HepG2 (cell line): Measurements from ENCODE around the gene PDZD4. TPM values are rescaled to one million over a fixed set of nuclear protein-coding genes. Genes with fewer than 3 reads are reported as not detected.

Experiments used
- DR1 ChIP-seq: sonication (generic); formaldehyde crosslinking; IDR thresholded peaks from 2 replicates; pipeline ENCODE4 v1.8.0; 2021; ENCODE audit warnings: mild to moderate bottlenecking, missing genetic modification reagents, inconsistent platforms
- HMGA1 ChIP-seq: sonication (generic); formaldehyde crosslinking; conservative IDR thresholded peaks from 2 replicates; pipeline ENCODE4 v1.4.0; 2020; ENCODE audit warnings: missing genetic modification reagents
- NPAS2 ChIP-seq: sonication (generic); formaldehyde crosslinking; IDR thresholded peaks from 2 replicates; pipeline ENCODE4 v1.8.0; 2022; ENCODE audit warnings: mild to moderate bottlenecking, missing genetic modification reagents, borderline replicate concordance
- SALL1 ChIP-seq: sonication (generic); formaldehyde crosslinking; IDR thresholded peaks from 2 replicates; pipeline ENCODE4 v1.8.0; 2022; ENCODE audit warnings: mild to moderate bottlenecking, missing genetic modification reagents
- SP4 ChIP-seq: sonication (generic); formaldehyde crosslinking; IDR thresholded peaks from 2 replicates; pipeline ENCODE4 v1.8.1; 2023; ENCODE audit warnings: mild to moderate bottlenecking, missing genetic modification reagents
- STAG1 ChIP-seq: sonication (generic); formaldehyde crosslinking; IDR thresholded peaks from 2 replicates; pipeline ENCODE4 v1.4.0; 2020; ENCODE audit warnings: missing genetic modification reagents
- WIZ ChIP-seq: sonication (generic); formaldehyde crosslinking; IDR thresholded peaks from 2 replicates; pipeline ENCODE4 v1.5.1; 2020; ENCODE audit warnings: mild to moderate bottlenecking, missing genetic modification reagents
- ZC3H4 ChIP-seq: sonication (generic); formaldehyde crosslinking; IDR thresholded peaks from 2 replicates; pipeline ENCODE4 v1.4.0; 2020; ENCODE audit warnings: missing genetic modification reagents, borderline replicate concordance
- ZNF260 ChIP-seq: sonication (generic); formaldehyde crosslinking; IDR thresholded peaks from 2 replicates; pipeline ENCODE4 v1.4.0; 2020; ENCODE audit warnings: missing genetic modification reagents, low read depth, mild to moderate bottlenecking, borderline replicate concordance
- ZNF292 ChIP-seq: sonication (generic); formaldehyde crosslinking; IDR thresholded peaks from 2 replicates; pipeline ENCODE4 v1.8.1; 2022; ENCODE audit warnings: mild to moderate bottlenecking, low read depth, missing genetic modification reagents, borderline replicate concordance
- ZNF44 ChIP-seq: sonication (generic); formaldehyde crosslinking; IDR thresholded peaks from 2 replicates; pipeline ENCODE4 v1.5.1; 2020; ENCODE audit warnings: mild to moderate bottlenecking, missing genetic modification reagents
- ZNF543 ChIP-seq: sonication (generic); formaldehyde crosslinking; IDR thresholded peaks from 2 replicates; pipeline ENCODE4 v1.4.0; 2020; ENCODE audit warnings: mild to moderate bottlenecking, missing genetic modification reagents
- ZNF790 ChIP-seq: sonication (generic); formaldehyde crosslinking; IDR thresholded peaks from 2 replicates; pipeline ENCODE4 v1.8.0; 2022; ENCODE audit warnings: missing genetic modification reagents, mild to moderate bottlenecking, borderline replicate concordance
- ZNF816 ChIP-seq: sonication (generic); formaldehyde crosslinking; IDR thresholded peaks from 2 replicates; pipeline ENCODE4 v1.8.0; 2022; ENCODE audit warnings: missing genetic modification reagents, mild to moderate bottlenecking, borderline replicate concordance
- ZNF879 ChIP-seq: sonication (generic); formaldehyde crosslinking; IDR thresholded peaks from 2 replicates; pipeline ENCODE4 v1.8.1; 2023; ENCODE audit warnings: missing genetic modification reagents
- polyA plus RNA-seq, 8 experiments: library from polyadenylated mRNA; depleted of rRNA in 3 of 8; stranded (reverse) in 7 of 8; unstranded in 1 of 8; fragments of >200 nt; fragmentation: Illumina TruSeq in 4 of 8; extraction: Trizol in 4 of 8; gene quantifications; 2 replicates each; pipeline versions ENCODE4 v1.2.1 to v1.2.3, GENCODE V29; 2011 to 2016; ENCODE audit warnings: low read depth in 4 of 8, missing spikeins in 1 of 8, mixed read lengths in 1 of 8; ENCODE audit not compliant: insufficient read depth in 1 of 8
- total RNA-seq, 5 experiments: library from RNA; depleted of rRNA; stranded (reverse); fragments of >200 nt; fragmentation: Illumina TruSeq; extraction: Trizol; gene quantifications; 2 replicates each; pipeline ENCODE4 v1.2.3, GENCODE V29; 2016; ENCODE audit warnings: low read depth in 1 of 5
- TF ChIP-seq, protein P1 (sequence below): sonication (generic); formaldehyde crosslinking; IDR thresholded peaks from 2 replicates; pipeline ENCODE4 v1.8.1; 2022; ENCODE audit warnings: mild to moderate bottlenecking, missing genetic modification reagents
- TF ChIP-seq, protein P2 (sequence below): fragments of 450-650 bp; IDR thresholded peaks from 2 replicates; pipeline ENCODE4 v1.6.1; 2016
- TF ChIP-seq, protein P3 (sequence below): sonication (generic); formaldehyde crosslinking; IDR thresholded peaks from 2 replicates; pipeline ENCODE4 v1.4.0; 2020; ENCODE audit warnings: missing genetic modification reagents
- TF ChIP-seq, protein P4 (sequence below): sonication (generic); formaldehyde crosslinking; IDR thresholded peaks from 2 replicates; pipeline ENCODE4 v1.4.0; 2020; ENCODE audit warnings: missing genetic modification reagents
- TF ChIP-seq, protein P5 (sequence below): sonication (generic); formaldehyde crosslinking; IDR thresholded peaks from 2 replicates; pipeline ENCODE4 v1.4.0; 2020; ENCODE audit warnings: low read depth, mild to moderate bottlenecking, missing genetic modification reagents

PDZD4 gene
- total and polyA plus RNA-seq, 2 of the 13 experiments (the other 11 are each of a cell fraction or from before 2014, with no cell fraction given), result not detected

DNA sequence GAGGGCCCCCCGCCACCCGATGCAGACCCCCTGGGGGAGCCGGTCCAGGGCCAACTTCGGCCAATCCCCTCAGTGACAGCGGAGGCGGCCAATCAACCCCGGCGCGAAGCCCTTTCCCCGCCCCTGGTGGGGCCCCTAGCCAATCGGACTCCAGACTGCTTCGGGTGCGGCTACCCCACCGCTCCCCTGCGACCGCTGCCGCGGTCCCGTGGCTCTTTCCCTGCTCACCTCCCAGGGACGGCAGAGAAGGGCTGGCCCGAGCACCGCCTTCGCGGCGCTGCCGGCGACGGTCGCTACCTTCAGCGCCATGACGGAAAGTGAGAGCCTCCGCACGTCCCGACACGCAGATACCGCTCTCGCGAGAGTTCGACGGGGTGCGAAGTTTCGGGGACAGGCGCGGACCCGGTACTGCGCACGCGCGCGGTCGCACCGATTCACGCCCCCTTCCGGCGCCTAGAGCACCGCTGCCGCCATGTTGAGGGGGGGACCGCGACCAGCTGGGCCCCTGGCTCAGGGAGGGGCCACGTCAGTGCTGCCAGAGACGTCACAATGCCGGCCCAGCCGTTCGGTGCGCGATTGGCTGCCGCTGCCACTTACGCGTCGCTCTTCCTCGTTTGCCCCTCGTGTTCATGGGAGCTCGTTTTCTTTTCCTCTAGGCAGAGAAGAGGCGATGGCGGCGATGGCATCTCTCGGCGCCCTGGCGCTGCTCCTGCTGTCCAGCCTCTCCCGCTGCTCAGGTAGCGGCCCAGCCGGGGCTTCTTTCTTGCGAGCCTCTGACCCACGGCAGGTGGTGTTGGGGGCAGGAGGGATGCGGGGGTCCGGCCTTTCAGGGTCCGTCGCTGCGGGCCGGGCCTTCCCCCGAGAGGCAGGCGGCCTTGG, 36.1 kb downstream of the PDZD4 start, which contains the start of the genes IDH3G and SSR4 (continued):
- no peak for TF ChIP-seq ZNF816 (CRISPR knock-in tag)
- TF ChIP-seq SALL1 (CRISPR knock-in tag), result peak; percentile 68
- TF ChIP-seq, protein P1, sequence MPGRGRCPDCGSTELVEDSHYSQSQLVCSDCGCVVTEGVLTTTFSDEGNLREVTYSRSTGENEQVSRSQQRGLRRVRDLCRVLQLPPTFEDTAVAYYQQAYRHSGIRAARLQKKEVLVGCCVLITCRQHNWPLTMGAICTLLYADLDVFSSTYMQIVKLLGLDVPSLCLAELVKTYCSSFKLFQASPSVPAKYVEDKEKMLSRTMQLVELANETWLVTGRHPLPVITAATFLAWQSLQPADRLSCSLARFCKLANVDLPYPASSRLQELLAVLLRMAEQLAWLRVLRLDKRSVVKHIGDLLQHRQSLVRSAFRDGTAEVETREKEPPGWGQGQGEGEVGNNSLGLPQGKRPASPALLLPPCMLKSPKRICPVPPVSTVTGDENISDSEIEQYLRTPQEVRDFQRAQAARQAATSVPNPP (CRISPR knock-in tag), result 0 out of 2 replicates have a peak, but pooled peaks have one; percentile 42
- TF ChIP-seq, protein P2, sequence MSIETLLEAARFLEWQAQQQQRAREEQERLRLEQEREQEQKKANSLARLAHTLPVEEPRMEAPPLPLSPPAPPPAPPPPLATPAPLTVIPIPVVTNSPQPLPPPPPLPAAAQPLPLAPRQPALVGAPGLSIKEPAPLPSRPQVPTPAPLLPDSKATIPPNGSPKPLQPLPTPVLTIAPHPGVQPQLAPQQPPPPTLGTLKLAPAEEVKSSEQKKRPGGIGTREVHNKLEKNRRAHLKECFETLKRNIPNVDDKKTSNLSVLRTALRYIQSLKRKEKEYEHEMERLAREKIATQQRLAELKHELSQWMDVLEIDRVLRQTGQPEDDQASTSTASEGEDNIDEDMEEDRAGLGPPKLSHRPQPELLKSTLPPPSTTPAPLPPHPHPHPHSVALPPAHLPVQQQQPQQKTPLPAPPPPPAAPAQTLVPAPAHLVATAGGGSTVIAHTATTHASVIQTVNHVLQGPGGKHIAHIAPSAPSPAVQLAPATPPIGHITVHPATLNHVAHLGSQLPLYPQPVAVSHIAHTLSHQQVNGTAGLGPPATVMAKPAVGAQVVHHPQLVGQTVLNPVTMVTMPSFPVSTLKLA, result 0 out of 2 replicates have a peak, but pooled peaks have one; percentile 3
- TF ChIP-seq, protein P3, sequence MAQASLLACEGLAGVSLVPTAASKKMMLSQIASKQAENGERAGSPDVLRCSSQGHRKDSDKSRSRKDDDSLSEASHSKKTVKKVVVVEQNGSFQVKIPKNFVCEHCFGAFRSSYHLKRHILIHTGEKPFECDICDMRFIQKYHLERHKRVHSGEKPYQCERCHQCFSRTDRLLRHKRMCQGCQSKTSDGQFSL (CRISPR knock-in tag), result peak; percentile 97
- peak; percentile 85 for TF ChIP-seq SP4 (CRISPR knock-in tag)
- no peak for TF ChIP-seq HMGA1 (CRISPR knock-in tag)
- TF ChIP-seq ZC3H4 (CRISPR knock-in tag), result no peak
- TF ChIP-seq, protein P4, sequence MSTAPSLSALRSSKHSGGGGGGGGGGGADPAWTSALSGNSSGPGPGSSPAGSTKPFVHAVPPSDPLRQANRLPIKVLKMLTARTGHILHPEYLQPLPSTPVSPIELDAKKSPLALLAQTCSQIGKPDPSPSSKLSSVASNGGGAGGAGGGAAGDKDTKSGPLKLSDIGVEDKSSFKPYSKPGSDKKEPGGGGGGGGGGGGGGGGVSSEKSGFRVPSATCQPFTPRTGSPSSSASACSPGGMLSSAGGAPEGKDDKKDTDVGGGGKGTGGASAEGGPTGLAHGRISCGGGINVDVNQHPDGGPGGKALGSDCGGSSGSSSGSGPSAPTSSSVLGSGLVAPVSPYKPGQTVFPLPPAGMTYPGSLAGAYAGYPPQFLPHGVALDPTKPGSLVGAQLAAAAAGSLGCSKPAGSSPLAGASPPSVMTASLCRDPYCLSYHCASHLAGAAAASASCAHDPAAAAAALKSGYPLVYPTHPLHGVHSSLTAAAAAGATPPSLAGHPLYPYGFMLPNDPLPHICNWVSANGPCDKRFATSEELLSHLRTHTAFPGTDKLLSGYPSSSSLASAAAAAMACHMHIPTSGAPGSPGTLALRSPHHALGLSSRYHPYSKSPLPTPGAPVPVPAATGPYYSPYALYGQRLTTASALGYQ (CRISPR knock-in tag), result 0 out of 2 replicates have a peak, but pooled peaks have one; percentile 42
- no peak for TF ChIP-seq ZNF879 (CRISPR knock-in tag)
- TF ChIP-seq ZNF44 (CRISPR knock-in tag), result 0 out of 2 replicates have a peak, but pooled peaks have one; percentile 46
- TF ChIP-seq ZNF260, result no peak
- no peak for TF ChIP-seq ZNF292 (CRISPR knock-in tag)
- TF ChIP-seq WIZ (CRISPR knock-in tag), result 0 out of 2 replicates have a peak, but pooled peaks have one; percentile 45
- TF ChIP-seq STAG1, result no peak
- TF ChIP-seq DR1 (CRISPR knock-in tag), result peak; percentile 54
- TF ChIP-seq ZNF543 (CRISPR knock-in tag), result no peak
- TF ChIP-seq ZNF790, result peak; percentile 63; the same call in 1 of the 2 replicates
- no peak for TF ChIP-seq NPAS2 (CRISPR knock-in tag)
- TF ChIP-seq, protein P5, sequence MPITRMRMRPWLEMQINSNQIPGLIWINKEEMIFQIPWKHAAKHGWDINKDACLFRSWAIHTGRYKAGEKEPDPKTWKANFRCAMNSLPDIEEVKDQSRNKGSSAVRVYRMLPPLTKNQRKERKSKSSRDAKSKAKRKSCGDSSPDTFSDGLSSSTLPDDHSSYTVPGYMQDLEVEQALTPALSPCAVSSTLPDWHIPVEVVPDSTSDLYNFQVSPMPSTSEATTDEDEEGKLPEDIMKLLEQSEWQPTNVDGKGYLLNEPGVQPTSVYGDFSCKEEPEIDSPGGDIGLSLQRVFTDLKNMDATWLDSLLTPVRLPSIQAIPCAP (CRISPR knock-in tag), result no peak
